HCT116 (cell line): ENCODE measurements around the gene OR6S1. TPM values are rescaled to one million over a fixed set of nuclear protein-coding genes. Genes with fewer than 3 reads are reported as not detected.

Experiments used
- ATAC-seq: fragments of 200-7000 bp; cut with Tn5 transposase; 2 replicates; pipeline ENCODE4 v1.9.1; 2020; ENCODE audit warnings: mild to moderate bottlenecking, moderate library complexity
- BruUV-seq: library from RNA; stranded (reverse); fragments of 400-500 nt; replicated peaks from 2 replicates; lab custom pipeline; 2021; lab: Mats Ljungman, UMichigan
- CTCF ChIA-PET: fragments of 300-600 bp; sonication (Branson Sonifier 250); formaldehyde crosslinking; loops from one replicate; lab custom pipeline; 2021; ENCODE audit warnings: antibody characterized with exemption; lab: Charles Lee
- POLR2A ChIA-PET: fragments of 300-600, 350-600 bp; sonication (Branson Sonifier 250); formaldehyde crosslinking; loops from one replicate; lab custom pipeline; 2021; ENCODE audit warnings: antibody characterized with exemption; lab: Charles Lee
- RAD21 ChIA-PET, 2 experiments: fragments of 300-600 bp; sonication (Branson Sonifier 250); formaldehyde crosslinking; loops; one replicate each; lab custom pipeline; 2023; ENCODE audit warnings: low total read pairs in 2 of 2; ENCODE audit not compliant: uncharacterized antibody in 2 of 2, unreplicated experiment in 2 of 2, low non-redundant PET in 1 of 2; lab: Charles Lee
- DNase-seq: peaks from one replicate; pipeline ENCODE4 v3.0.0-alpha.2; 2010; ENCODE audit warnings: low read depth, low spot score
- H2AFZ ChIP-seq: fragments of 200-600 bp; shearing (Covaris generic), sonication (generic); 2 replicates; pipeline ENCODE4 v1.6.1; 2017; ENCODE audit warnings: low read depth, mixed run types, mixed read lengths, antibody characterized with exemption, low read length; ENCODE audit not compliant: poor library complexity, severe bottlenecking
- H3K27ac ChIP-seq: 2 replicates; pipeline ENCODE4 v1.5.1; 2012; ENCODE audit warnings: low read depth, low read length
- H3K27me3 ChIP-seq: fragments of 200-600 bp; sonication (generic); 2 replicates; pipeline ENCODE4 v1.6.1; 2016; ENCODE audit warnings: mixed run types, low read length, mixed read lengths; ENCODE audit not compliant: insufficient read depth
- H3K36me3 ChIP-seq, 2 experiments: fragments of 200-500 bp in 1 of 2; fragments of 200-600 bp in 1 of 2; sonication (Bioruptor generic) in 1 of 2; sonication (generic) in 1 of 2; 2 replicates each; pipeline versions ENCODE4 v1.5.1 to v1.6.1; 2014 to 2016; ENCODE audit warnings: low read length in 2 of 2, inconsistent platforms in 1 of 2, mixed read lengths in 1 of 2, mixed run types in 1 of 2; ENCODE audit not compliant: insufficient read depth in 2 of 2, control insufficient read depth in 1 of 2
- H3K4me1 ChIP-seq, 2 experiments: fragments of 200-600 bp in 1 of 2; sonication (generic) in 1 of 2; 2 replicates each; pipeline versions ENCODE4 v1.5.1 to v1.6.1; 2012 to 2017; ENCODE audit warnings: low read length in 2 of 2, inconsistent platforms in 1 of 2, mild to moderate bottlenecking in 1 of 2, mixed read lengths in 1 of 2, mixed run types in 1 of 2, moderate library complexity in 1 of 2; ENCODE audit not compliant: insufficient read depth in 2 of 2, control insufficient read depth in 1 of 2
- H3K4me2 ChIP-seq: fragments of 200-600 bp; sonication (generic); 2 replicates; pipeline ENCODE4 v1.6.1; 2017; ENCODE audit warnings: mixed run types, low read length, mixed read lengths
- H3K4me3 ChIP-seq, 2 experiments: fragments of 200-600 bp in 1 of 2; sonication (generic) in 1 of 2; replicated peaks in 1 of 2; 2 replicates each; pipeline ENCODE4 v1.5.1; 2011 to 2016; ENCODE audit warnings: low read length in 2 of 2, control low read depth in 1 of 2, low read depth in 1 of 2, mild to moderate bottlenecking in 1 of 2, mixed read lengths in 1 of 2, mixed run types in 1 of 2
- H3K79me2 ChIP-seq: fragments of 200-600 bp; sonication (generic); 2 replicates; pipeline ENCODE4 v1.6.1; 2017; ENCODE audit warnings: mild to moderate bottlenecking, mixed run types, low read length, moderate library complexity, mixed read lengths; ENCODE audit not compliant: insufficient read depth
- H3K9ac ChIP-seq: fragments of 200-600 bp; sonication (generic); 2 replicates; pipeline ENCODE4 v1.6.1; 2016; ENCODE audit warnings: low read length, mixed read lengths
- H3K9me2 ChIP-seq: fragments of 200-600 bp; sonication (generic), shearing (Covaris generic); 2 replicates; pipeline ENCODE4 v1.6.1; 2017; ENCODE audit warnings: mixed run types, mild to moderate bottlenecking, moderate library complexity; ENCODE audit not compliant: insufficient read depth
- H3K9me3 ChIP-seq, 2 experiments: fragments of 200-500 bp in 1 of 2; fragments of 200-600 bp in 1 of 2; sonication (Bioruptor generic) in 1 of 2; sonication (generic) in 1 of 2; 2 replicates each; pipeline ENCODE4 v1.6.1; 2014 to 2017; ENCODE audit warnings: low read length in 2 of 2, mixed read lengths in 2 of 2, inconsistent platforms in 1 of 2, low read depth in 1 of 2, mild to moderate bottlenecking in 1 of 2, mixed run types in 1 of 2, moderate library complexity in 1 of 2; ENCODE audit not compliant: control insufficient read depth in 1 of 2, insufficient read depth in 1 of 2
- H4K20me1 ChIP-seq: fragments of 200-600 bp; sonication (generic), shearing (Covaris generic); 2 replicates; pipeline ENCODE4 v1.6.1; 2017; ENCODE audit warnings: mixed run types, mild to moderate bottlenecking, moderate library complexity; ENCODE audit not compliant: insufficient read depth
- CBX3 ChIP-seq: IDR thresholded peaks from 2 replicates; pipeline ENCODE4 v1.6.1; 2012; ENCODE audit warnings: low read depth
- CEBPB ChIP-seq: IDR thresholded peaks from 2 replicates; pipeline ENCODE4 v1.6.1; 2012; ENCODE audit warnings: low read depth
- EGR1 ChIP-seq: IDR thresholded peaks from 2 replicates; pipeline ENCODE4 v1.6.1; 2012; ENCODE audit warnings: low read depth
- ELF1 ChIP-seq: IDR thresholded peaks from 2 replicates; pipeline ENCODE4 v1.6.1; 2012; ENCODE audit warnings: low read depth, borderline replicate concordance
- EZH2 ChIP-seq: fragments of 200-600 bp; sonication (generic); IDR thresholded peaks from 2 replicates; pipeline ENCODE4 v1.6.1; 2017; ENCODE audit warnings: antibody characterized with exemption, mixed run types
- EZH2phosphoT487 ChIP-seq: fragments of 200-600 bp; IDR thresholded peaks from 2 replicates; pipeline ENCODE4 v1.6.1; 2018; ENCODE audit warnings: antibody characterized with exemption, borderline replicate concordance
- FOSL1 ChIP-seq: IDR thresholded peaks from 2 replicates; pipeline ENCODE4 v1.6.1; 2012; ENCODE audit warnings: low read depth
- JUND ChIP-seq: IDR thresholded peaks from 2 replicates; pipeline ENCODE4 v1.6.1; 2012
- POLR2A ChIP-seq: IDR thresholded peaks from 2 replicates; pipeline ENCODE4 v1.7.0; 2011; ENCODE audit warnings: borderline replicate concordance; ENCODE audit not compliant: insufficient read depth, insufficient read length; ENCODE audit errors: extremely low read depth
- POLR2AphosphoS5 ChIP-seq: IDR thresholded peaks from 2 replicates; pipeline ENCODE4 v1.6.1; 2011; ENCODE audit warnings: mild to moderate bottlenecking, low read depth, low read length, moderate library complexity
- RAD21 ChIP-seq: IDR thresholded peaks from 2 replicates; pipeline ENCODE4 v1.6.1; 2012; ENCODE audit warnings: low read depth, mild to moderate bottlenecking
- SIN3A ChIP-seq: IDR thresholded peaks from 2 replicates; pipeline ENCODE4 v1.6.1; 2012; ENCODE audit warnings: low read depth
- SP1 ChIP-seq: IDR thresholded peaks from 2 replicates; pipeline ENCODE4 v1.6.1; 2012; ENCODE audit warnings: low read depth
- ZNF274 ChIP-seq: fragments of 200-500 bp; sonication (Bioruptor generic); IDR thresholded peaks from 2 replicates; pipeline ENCODE4 v1.6.1; 2014; ENCODE audit warnings: mild to moderate bottlenecking, low read depth, low read length, inconsistent platforms
- intact Hi-C: fragments of 100-400 bp; cut with micrococcal nuclease; formaldehyde crosslinking; loops from 2 replicates; pipeline ENCODE4 v1.10.0; 2022
- total RNA-seq: library from RNA; stranded (reverse); gene quantifications from one replicate; pipeline ENCODE4 v1.2.1, GENCODE V29; 2021; ENCODE audit not compliant: unreplicated experiment
- TF ChIP-seq, protein P1 (sequence below): IDR thresholded peaks from 2 replicates; pipeline ENCODE4 v1.6.1; 2012
- TF ChIP-seq, protein P2 (sequence below): IDR thresholded peaks from 2 replicates; pipeline ENCODE4 v1.6.1; 2012
- TF ChIP-seq, protein P3 (sequence below): IDR thresholded peaks from 2 replicates; pipeline ENCODE4 v1.6.1; 2011; ENCODE audit warnings: mild to moderate bottlenecking, low read length, moderate library complexity; ENCODE audit not compliant: insufficient replicate concordance; ENCODE audit errors: extremely low read depth
- TF ChIP-seq, protein P4 (sequence below), 3 experiments: fragments of 200-600 bp in 1 of 3; sonication (generic) in 1 of 3; IDR thresholded peaks in 2 of 3; conservative IDR thresholded peaks in 1 of 3; 2 replicates each; pipeline ENCODE4 v1.5.1; 2012 to 2017; ENCODE audit warnings: low read depth in 2 of 3, low read length in 2 of 3, antibody characterized with exemption in 1 of 3, borderline replicate concordance in 1 of 3, control low read depth in 1 of 3, mild to moderate bottlenecking in 1 of 3, mixed read lengths in 1 of 3, mixed run types in 1 of 3, moderate library complexity in 1 of 3; ENCODE audit not compliant: insufficient read depth in 1 of 3

The OR6S1 gene
- total RNA-seq, 1 experiment from 2014 or later: not detected

DNA sequence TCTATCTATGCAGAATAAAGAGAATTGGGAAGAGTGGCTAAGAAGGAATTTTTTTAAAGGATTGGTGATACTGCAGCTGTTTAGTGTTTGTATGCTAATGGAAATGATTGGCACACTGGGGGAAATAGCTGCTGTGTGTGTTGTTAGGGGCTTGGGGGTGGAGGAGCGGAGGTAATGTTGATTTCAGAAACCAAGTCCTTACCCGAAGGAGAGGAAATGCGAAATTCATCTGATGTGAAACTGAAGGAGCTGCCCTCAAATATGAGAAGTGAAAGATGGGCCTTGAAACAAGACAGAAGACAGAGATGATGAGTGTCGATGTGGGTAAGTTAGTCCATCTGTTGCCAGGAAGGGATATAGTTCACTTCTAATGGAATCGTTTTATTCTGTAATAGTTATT lies 29.1 kb downstream of the OR6S1 start:
- H3K36me3 ChIP-seq: no peaks in the 10 kb centered on the region
- no peak overlapping the region for H2AFZ ChIP-seq
- no peak overlapping the region for H3K4me3 ChIP-seq
- intact Hi-C loops: loop anchor here (10.0 kb wide), 1 partner anchor 362 kb away; no protein-coding TSS in a partner anchor
- ATAC-seq (no peak), DNase-seq (no peak)
- H3K4me1 ChIP-seq: peaks cover 12 to 39% of the 10 kb centered on the region in 2 experiments
- ChIA-PET RAD21 (interaction anchor here in 1 of 2 experiments (1.2 kb wide), 2 partner anchors 71 to 78 kb away, joined by 3 to 5 read pairs; no protein-coding TSS in a partner anchor), POLR2A (interaction anchor here (1.1 to 1.8 kb wide), 4 partner anchors 11 to 269 kb away, joined by 3 to 7 read pairs (median 6); partner anchors contain the start of genes PARP2 and RNASE4), CTCF (interaction anchor here (0.7 to 2.3 kb wide), 9 partner anchors 10 to 361 kb away, joined by 3 to 33 read pairs (median 4); partner anchors contain the start of gene RNASE4)
- BruUV-seq: no TSS peak
- no peak overlapping the region; the same call in 1 of the 2 replicates for H3K27ac ChIP-seq
- H3K27me3 ChIP-seq: no peaks in the 10 kb centered on the region
- TF ChIP-seq SP1 (no peak), EZH2 (no peak)
- TF ChIP-seq, protein P1, sequence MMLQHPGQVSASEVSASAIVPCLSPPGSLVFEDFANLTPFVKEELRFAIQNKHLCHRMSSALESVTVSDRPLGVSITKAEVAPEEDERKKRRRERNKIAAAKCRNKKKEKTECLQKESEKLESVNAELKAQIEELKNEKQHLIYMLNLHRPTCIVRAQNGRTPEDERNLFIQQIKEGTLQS: no peak
- H4K20me1 ChIP-seq: no peaks in the 10 kb centered on the region
- H3K9me2 ChIP-seq: no peaks in the 10 kb centered on the region
- no peaks in the 10 kb centered on the region for H3K9me3 ChIP-seq
- H3K9ac ChIP-seq: no peak overlapping the region
- peak overlapping the region; percentile 19; the same call in 1 of the 2 replicates for H3K4me2 ChIP-seq
- no peaks in the 10 kb centered on the region for H3K79me2 ChIP-seq

DNA sequence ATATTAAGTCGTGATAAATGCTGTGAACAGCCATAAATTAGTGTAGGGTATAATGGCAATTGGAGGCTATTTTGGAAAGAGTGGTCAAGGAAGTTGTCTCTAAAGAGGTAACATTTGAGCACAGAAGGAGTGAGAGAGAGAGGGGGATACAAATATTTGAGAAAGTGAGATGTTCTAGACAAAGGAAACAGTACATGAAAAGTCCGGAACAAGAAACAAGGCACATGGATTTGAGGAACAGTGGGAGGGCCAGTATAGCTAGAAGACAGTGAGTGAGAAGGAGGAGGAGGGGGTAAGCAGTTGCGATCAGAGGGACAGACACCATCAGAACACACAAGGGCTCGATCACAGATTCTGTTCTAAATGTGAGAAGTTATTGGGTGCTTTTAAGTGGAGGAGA lies 30.2 kb downstream of the OR6S1 start:
- intact Hi-C loops: loop anchor here (10.0 kb wide), 1 partner anchor 364 kb away; no protein-coding TSS in a partner anchor
- Histone ChIP-seq H3K9me3 (no peaks in the 10 kb centered on the region), H3K36me3 (no peaks in the 10 kb centered on the region), H3K27me3 (no peaks in the 10 kb centered on the region), H3K9ac (no peak overlapping the region), H3K27ac (no peak overlapping the region), H3K4me3 (no peak overlapping the region), H3K4me2 (no peak overlapping the region), H3K9me2 (no peaks in the 10 kb centered on the region), H4K20me1 (no peaks in the 10 kb centered on the region), H3K4me1 (peaks cover 12 to 39% of the 10 kb centered on the region in 2 experiments), H2AFZ (no peak overlapping the region), H3K79me2 (no peaks in the 10 kb centered on the region)
- BruUV-seq: no TSS peak
- RAD21 ChIA-PET: no interaction called here
- no peak for DNase-seq
- no peak for ATAC-seq
- POLR2A ChIA-PET: no interaction called here
- CTCF ChIA-PET: interaction anchor here (5.6 kb wide), 1 partner anchor 80 kb away, joined by 32 read pairs; no protein-coding TSS in a partner anchor
- TF ChIP-seq FOSL1 (no peak), EZH2phosphoT487 (no peak), RAD21 (no peak), SIN3A (no peak), POLR2A (no peak), ZNF274 (no peak), ELF1 (no peak), JUND (no peak), CEBPB (no peak), EGR1 (no peak), EZH2 (no peak), POLR2AphosphoS5 (no peak), CBX3 (no peak)
- TF ChIP-seq, protein P2, sequence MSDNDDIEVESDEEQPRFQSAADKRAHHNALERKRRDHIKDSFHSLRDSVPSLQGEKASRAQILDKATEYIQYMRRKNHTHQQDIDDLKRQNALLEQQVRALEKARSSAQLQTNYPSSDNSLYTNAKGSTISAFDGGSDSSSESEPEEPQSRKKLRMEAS: no peak
- TF ChIP-seq, protein P3, sequence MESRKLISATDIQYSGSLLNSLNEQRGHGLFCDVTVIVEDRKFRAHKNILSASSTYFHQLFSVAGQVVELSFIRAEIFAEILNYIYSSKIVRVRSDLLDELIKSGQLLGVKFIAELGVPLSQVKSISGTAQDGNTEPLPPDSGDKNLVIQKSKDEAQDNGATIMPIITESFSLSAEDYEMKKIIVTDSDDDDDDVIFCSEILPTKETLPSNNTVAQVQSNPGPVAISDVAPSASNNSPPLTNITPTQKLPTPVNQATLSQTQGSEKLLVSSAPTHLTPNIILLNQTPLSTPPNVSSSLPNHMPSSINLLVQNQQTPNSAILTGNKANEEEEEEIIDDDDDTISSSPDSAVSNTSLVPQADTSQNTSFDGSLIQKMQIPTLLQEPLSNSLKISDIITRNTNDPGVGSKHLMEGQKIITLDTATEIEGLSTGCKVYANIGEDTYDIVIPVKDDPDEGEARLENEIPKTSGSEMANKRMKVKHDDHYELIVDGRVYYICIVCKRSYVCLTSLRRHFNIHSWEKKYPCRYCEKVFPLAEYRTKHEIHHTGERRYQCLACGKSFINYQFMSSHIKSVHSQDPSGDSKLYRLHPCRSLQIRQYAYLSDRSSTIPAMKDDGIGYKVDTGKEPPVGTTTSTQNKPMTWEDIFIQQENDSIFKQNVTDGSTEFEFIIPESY: no peak
- TF ChIP-seq, protein P4, sequence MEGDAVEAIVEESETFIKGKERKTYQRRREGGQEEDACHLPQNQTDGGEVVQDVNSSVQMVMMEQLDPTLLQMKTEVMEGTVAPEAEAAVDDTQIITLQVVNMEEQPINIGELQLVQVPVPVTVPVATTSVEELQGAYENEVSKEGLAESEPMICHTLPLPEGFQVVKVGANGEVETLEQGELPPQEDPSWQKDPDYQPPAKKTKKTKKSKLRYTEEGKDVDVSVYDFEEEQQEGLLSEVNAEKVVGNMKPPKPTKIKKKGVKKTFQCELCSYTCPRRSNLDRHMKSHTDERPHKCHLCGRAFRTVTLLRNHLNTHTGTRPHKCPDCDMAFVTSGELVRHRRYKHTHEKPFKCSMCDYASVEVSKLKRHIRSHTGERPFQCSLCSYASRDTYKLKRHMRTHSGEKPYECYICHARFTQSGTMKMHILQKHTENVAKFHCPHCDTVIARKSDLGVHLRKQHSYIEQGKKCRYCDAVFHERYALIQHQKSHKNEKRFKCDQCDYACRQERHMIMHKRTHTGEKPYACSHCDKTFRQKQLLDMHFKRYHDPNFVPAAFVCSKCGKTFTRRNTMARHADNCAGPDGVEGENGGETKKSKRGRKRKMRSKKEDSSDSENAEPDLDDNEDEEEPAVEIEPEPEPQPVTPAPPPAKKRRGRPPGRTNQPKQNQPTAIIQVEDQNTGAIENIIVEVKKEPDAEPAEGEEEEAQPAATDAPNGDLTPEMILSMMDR (IDR thresholded peaks at IDR 0.05 in 2 of 3, conservative IDR thresholded peaks at IDR 0.05 in 1 of 3; ENCODE audit: borderline replicate concordance in 1 of 3, insufficient read depth in 1 of 3, low read depth in 2 of 3, low read length in 2 of 3): no peak
